GM19438 (cell line): ENCODE data around the gene BATF3.

Experiments
- ATAC-seq: cut with Tn5 transposase; IDR thresholded peaks from one replicate; pipeline ENCODE4 v1.9.1; 2021; ENCODE audit warnings: low read depth; ENCODE audit not compliant: unreplicated experiment

Gene BATF3

DNA sequence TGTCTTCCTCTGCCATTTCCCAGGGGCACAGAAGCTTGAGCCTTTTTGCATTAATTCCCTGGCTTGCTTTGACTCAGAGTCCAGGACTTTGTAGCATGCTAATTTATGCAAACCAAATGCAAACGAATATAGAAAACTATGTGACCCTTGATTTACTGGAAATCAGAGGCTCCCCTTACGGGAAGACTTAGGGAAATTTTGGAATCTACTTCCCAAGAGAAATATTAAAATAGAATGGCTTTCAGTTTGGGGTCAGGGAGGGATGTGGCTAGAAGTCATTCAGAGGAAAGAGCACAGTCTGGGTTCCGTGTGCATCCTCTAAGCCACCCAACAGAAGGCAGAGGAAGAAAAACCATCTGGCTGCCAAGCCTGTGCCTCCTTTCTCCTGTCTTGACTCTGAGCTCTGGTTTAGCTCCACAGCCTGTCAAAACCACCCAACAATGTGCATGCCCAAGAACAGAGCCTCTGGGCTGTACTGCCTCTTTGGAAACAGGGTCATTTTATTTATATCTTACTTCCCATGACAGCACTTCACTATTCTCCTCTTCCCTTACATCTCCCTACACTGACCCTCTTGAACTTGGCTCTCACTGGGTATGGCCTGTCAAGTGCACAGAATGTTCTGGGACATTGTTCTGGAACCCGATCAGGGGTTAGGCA lies 61.0 kb downstream of the BATF3 start:
- no peak for ATAC-seq

DNA sequence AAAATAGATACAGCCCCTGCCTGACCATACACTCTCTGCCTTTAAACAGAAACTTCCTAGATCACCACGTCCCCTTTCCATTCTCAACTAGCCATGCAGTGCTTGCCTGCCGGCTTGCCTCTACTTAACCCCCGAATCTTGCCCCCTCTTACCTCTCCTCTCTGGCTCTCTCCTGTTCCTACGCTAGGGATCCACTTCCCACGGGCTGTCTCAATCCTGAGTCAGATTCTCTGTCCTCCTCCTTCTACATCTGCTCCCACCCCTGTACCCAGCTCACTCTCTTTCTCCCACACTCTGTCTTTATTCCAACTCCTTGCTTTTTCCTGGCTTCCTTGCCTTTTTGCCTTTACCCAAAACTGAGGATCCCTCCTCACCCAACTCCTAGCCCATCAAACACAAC lies 61.7 kb downstream of the BATF3 start:
- no peak for ATAC-seq
